Measurements from ENCODE around the gene CHADL. TPM values are rescaled to one million over a fixed set of nuclear protein-coding genes. Genes with fewer than 3 reads are reported as not detected.
"Not testable (repeated sequence)": the region's sequence is repeated elsewhere in the genome, so short reads cannot be mapped to it uniquely, and the experiment has no call there.

CHADL gene, protein sequence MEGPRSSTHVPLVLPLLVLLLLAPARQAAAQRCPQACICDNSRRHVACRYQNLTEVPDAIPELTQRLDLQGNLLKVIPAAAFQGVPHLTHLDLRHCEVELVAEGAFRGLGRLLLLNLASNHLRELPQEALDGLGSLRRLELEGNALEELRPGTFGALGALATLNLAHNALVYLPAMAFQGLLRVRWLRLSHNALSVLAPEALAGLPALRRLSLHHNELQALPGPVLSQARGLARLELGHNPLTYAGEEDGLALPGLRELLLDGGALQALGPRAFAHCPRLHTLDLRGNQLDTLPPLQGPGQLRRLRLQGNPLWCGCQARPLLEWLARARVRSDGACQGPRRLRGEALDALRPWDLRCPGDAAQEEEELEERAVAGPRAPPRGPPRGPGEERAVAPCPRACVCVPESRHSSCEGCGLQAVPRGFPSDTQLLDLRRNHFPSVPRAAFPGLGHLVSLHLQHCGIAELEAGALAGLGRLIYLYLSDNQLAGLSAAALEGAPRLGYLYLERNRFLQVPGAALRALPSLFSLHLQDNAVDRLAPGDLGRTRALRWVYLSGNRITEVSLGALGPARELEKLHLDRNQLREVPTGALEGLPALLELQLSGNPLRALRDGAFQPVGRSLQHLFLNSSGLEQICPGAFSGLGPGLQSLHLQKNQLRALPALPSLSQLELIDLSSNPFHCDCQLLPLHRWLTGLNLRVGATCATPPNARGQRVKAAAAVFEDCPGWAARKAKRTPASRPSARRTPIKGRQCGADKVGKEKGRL
- polyA plus RNA-seq (ENCODE audit: insufficient read length): 2.7 TPM
- long read RNA-seq, donor 1: 0 reads
- long read RNA-seq, donor 2: 0 reads
- long read RNA-seq, donor 3, partial matches to known transcripts: 0 of 1 reads
- long read RNA-seq, donor 3, other reads (novel, unspliced or antisense): 0 of 1 reads
- long read RNA-seq, donor 4: 0 reads
- long read RNA-seq, donor 5: 0 reads
- long read RNA-seq, donor 6: 0 reads
- long read RNA-seq, donor 7: 0 reads
- long read RNA-seq, donor 8: 0 reads

DNA sequence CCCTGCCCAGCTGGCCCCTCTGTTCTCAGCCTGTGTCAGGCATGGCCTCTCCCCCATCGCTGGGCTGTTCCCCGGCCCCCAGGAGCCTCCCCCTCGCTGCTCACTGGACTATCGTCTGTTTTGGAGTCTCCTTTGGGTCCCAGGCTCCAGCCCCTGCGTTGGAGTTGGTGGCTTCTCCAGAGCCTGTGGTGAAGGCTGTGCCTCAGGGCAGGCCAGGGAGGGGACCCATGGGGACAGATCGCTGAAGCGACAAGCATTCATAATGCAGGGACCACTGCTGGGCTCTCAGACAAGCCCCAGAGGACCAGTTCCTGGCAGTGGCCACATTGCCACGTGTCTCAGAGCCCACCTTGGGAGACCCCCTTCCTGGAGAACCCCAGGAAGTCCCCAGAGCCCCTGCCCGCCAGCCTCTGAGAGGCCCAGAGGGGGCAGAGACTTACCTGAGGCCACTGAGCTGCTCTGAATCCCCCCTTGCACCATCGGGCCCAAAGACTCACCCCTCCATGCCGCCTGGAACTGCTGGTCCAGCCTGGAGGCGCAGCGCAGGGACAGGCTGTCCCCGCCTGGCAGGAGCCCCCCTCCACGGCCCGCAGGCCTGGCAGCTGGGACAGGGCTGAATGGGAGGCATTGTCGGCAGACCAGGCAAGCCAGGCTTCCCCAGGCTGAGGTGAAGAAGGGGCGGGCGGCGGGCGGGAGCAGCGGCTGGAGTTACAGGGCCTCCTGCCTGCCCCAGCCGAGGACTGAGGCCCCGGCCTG, at the start of gene CHADL:
Gene CHADL, minus strand, starts transcription at position 555 of the 756 bp plus-strand sequence. Its CDS starts 50 bp downstream, at position 505.
- no peak for DNase-seq

DNA sequence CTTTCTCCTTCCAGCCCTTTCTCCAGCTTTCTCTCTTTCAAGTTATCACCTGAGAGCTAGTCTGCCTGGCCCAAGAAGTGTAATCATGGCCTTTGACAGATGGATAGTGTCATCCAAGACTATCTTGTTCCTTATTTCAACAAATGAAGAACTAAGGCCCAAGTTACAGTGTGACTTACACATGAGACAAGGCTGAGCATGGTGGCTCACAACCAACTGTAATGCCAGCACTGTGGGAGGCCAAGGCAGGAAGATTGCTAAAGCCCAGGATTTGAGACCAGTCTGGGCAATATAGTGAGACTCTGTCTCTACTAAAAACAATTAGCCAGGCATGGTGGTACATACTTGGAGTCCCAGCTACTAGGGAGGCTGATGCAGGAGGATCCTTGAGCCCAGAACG, 48.9 kb upstream of the CHADL start:
- no peak for DNase-seq

DNA sequence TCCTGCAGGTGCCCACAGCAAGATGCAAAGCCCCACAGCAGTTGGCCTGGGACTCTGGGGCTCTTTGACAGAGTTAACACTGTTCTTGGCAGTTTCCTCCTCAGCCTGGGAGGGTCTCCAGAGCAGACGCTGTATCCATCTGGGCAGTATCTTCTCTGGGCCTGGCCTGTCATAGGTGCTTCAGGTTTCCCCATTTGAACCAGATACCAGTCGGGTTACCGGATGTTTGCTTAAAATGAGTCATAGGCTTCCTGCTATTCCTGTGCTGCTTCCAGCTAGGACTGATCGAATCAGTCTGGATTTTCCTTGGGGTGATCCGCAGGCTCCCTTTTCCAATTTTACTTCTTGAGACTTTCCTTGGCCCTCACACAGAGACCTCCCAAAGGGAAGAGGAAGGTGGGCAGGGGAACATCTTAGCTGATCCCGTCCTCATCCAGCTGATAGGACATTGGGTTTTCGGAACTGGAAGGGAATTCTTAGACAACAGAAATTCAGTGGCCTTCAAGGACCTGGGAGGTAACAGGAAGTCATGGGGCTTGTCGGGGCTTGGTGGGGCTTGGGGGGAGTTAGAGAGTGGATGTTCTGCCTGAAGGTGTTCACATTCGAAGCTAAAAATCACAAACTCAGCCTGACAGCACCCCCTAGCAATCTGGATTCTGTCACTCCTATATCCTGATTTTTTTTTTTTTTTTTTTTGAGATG, 47.7 kb upstream of the CHADL start:
- DNase-seq: no peak

DNA sequence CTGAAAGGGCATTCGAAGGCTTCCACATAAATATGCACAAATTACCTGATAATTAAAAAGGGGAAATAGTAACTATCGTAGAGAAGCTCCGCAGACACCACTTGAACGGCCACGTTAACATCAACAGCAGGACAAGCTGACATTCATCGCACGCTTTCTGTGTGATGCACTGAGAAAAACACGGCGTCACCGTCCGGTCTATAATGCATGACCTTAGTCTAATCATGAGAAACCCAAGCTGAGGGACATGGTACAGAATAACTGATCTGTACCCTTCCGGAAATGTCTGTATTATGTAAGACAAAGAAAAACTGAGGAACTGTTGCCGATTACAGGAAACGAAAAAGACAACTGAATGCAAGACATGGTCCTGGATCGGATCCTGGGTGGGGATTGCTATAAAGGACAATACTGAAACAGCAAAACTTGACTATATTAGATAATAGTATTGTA, 45.9 kb upstream of the CHADL start:
- DNase-seq: no peak

DNA sequence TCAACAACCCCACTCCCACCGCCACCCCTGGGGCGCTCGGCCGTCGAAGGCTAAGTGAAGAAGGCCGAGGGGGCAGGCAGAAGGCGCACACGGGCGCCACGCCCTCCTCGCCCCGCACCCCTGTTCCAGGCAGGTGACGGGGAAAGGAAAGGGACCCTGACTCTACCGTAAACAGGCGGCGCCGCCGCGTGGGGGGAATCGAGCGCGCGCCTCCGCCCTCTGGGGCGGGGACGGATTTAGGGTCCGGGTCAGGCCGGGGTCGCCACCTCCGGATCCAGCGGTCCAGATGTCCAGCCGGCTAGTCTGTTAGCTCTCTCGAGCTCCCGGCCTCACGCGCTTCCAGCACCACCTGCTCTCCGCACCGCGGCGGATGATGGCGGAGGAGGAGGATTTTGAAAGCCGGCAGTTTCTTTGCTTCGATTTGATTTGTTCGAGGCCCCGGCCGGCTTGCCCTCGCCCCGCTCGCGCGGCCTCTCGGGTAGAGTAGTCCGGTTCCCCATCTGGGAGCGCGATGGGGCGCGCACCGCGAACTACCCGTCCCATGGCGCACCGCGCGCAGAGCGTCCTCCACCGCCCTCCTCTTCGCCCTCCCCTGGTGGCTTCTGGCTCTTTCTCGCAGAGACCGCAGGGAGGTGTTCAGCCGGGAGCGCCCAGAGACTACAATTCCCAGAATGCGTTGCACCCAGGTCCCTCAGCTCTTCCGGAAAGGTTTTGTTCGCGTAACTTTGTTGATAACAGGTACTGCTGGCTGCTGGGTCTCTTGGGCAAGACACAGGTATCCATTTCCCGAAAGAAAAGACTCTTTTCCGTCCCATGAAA, 45.3 kb upstream of the CHADL start, which contains the start of gene RANGAP1:
Gene RANGAP1, minus strand, starts transcription at position 368 of the 819 bp plus-strand sequence. CDS start 5,143 bp downstream, outside the sequence.
- peak; percentile 98 for DNase-seq

DNA sequence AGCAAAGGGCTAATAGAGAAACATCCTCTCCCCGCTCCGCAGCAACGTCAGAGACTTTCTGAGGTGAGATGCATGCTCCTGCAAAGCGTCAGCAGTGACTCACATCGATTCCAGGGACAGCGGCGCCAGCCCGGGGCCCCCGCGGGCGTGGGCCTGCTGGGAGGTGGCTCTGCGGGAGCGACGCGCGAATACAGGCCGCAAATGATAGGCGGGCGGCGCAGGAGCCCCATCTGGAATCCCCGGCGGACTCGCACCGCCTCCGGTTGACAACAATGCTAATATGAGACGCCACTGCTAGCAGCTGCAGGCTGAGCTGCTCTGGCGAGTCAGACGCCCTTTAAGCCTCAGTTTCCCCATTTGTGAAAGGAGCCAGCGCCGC, 44.7 kb upstream of the CHADL start:
- no peak for DNase-seq

DNA sequence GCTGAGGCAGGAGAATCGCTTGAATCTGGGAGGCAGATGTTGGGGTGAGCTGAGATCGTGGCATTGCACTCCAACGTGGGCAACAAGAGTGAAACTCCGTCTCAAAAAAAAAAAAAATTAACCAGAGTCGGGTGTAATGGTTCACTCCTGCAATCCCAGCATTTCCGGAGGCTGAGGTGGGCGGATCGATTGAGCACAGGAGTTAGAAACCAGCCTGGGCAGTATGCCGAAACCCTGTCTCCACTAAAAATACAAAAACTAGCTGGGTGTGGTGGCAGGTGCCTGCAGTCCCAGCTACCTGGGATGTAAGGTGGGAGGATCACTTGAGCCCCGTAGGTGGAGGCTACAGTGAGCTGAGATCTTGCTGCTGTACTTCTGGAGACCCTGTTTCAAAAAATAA, 43.7 kb upstream of the CHADL start:
- no peak for DNase-seq

DNA sequence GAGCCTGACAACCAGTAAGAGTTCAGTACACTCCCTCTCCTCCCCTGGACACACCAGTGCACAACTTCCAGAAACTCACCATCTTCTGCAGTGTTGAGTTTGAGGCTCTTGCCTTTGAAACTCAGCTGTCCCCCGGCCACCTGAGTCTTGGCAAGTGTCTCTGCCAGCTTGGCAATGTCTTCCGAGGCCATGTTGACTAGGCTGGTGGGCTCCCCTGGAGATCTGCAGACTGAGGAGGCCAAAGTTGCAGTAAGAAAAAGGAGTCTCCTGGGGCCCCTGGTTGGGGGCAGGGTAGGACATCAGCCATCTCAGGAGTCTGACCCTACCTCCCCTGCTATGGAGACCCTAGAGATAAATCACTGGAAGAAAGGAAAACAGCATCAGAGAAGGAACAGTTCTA, 40.1 kb upstream of the CHADL start:
- no peak for DNase-seq

DNA sequence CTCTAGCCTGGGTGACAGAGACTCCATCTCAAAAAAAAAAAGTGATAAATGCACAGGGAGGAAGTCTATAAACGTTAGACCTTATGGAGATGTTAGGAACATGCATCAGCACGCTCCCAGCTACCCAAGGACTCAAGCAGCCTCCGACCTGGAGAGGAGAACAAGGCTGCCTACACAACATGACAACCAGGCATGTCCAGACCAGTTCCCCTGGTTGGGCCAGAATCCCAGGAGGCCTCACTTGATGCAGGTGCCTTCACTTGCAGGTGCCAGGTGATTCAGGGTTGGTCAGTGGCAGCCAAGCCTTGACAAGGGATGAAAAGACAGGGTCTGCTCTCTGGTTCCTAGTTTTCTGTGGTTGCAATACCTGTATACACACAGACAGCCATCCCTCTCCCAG, 39.3 kb upstream of the CHADL start:
- no peak for DNase-seq

DNA sequence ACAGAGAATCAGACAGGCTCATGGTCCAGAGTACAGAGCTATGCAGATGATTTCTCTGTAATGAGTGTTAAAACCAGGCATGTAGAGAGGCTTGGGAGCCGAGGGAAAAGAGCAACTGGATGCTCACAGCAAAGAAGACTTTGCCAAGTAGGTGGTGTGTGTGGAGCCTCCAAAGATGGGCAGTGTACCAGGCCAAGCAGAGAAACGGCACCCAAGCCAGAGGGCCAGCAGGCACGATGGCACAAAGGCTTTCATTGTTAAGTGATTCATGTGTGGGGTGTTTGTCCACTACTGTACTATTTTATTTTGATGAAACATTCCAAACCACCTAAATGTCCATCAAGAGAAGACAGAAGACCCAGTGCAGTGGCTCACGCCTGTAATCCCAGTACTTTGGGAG, 34.1 kb upstream of the CHADL start:
- DNase-seq: no peak

DNA sequence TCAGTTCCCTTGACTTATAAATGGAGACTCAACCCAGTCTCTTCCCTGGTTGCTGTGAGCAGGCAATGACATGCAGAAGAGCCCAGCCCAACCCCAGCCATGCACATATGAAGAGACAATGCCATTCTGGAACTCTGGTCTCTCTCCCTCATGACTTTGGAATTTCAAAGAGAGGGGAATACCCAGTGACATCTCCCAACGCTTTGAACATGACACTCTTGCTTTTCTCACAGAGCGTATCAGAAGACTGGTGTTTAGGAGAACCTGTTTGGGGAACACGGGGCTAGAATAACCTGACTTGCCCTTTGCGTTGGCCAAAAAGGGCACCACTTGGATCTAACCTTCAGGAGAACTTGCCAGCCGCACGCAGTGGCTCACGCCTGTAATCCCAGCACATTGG, 32.4 kb upstream of the CHADL start:
- DNase-seq: no peak

DNA sequence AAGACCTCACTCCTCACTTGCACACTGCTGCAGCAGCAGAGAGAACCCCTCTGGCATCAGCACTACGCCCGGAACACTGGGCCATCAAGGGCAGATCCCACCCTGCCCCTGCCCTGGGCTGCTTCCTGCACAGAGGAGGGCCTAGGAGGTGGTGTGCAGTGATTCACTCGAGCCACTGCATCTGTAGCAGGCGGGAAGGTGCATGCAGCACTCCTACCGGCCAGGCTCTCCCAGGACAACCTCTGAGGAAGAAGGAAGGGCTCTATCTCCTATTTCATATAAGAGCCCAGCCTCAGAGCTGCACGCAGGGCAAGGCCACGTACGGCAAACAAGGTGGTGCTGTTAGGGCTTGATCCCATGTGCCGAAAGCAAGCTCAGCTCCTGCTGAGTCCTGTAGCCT, 31.1 kb upstream of the CHADL start:
- no peak for DNase-seq

DNA sequence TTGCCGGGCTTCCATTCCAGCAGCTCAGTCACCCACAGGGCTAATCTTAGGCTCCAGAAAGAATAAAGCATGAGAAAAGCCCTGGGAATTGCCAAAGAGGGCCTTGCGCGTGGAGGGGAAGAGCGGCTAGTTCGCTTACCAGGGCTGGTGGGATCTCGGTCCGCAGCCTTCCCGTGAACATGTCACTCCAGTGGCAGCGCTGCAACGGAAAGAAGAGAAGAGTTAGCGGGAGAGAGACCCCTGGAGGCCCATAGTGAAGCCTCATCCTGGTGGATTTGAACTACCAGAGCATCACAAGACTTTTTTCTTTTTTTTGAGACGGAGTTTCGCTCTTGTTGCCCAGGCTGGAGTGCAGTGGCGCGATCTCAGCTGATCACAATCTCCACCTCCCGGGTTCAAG, 27.2 kb upstream of the CHADL start:
- no peak for DNase-seq

DNA sequence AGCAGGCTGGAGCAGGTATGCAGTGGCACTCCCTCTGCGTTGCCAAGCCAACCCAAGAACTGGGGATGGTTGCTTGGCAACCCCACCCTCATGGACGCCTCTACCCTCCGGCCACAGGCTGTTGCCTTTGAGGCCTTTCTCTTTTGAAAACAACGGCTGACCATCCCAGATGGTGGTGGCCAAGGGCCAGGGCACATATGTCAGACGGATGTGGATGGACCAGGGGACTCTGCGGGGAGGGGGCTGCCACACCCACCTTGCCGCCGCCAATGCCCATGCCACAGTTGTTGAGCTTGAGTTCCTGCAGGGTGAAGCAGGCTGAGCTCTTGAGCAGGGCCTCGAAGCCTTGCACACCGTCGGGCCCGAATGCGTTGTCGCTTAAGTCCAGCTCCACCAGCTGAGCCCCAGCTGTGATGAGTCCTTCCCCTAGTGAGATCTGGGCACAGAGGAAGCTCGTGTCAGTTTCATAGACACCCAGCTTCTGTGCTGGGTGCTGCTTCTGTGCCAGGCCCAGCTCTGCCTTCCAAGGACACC, 23.7 kb upstream of the CHADL start:
- no peak for DNase-seq

DNA sequence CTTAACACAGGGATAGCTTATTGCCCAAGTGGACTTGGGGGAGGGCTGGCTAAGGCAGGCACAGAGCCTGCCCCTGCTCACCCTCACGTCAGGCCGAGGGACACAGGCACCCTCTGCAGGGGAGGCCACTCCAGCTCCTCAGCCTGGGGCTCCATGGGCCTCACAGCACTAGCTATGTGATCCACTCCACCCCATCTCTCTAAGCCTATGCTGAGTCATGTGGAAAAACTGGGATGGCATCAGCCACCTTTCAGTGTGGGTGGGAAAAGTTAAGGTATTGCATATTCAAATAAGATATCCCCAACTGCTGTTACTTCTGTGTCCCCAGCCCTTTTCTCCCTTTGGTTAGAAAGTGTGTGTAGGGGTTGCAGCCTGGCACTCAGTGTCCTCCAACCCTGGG, 23.0 kb upstream of the CHADL start:
- no peak for DNase-seq

DNA sequence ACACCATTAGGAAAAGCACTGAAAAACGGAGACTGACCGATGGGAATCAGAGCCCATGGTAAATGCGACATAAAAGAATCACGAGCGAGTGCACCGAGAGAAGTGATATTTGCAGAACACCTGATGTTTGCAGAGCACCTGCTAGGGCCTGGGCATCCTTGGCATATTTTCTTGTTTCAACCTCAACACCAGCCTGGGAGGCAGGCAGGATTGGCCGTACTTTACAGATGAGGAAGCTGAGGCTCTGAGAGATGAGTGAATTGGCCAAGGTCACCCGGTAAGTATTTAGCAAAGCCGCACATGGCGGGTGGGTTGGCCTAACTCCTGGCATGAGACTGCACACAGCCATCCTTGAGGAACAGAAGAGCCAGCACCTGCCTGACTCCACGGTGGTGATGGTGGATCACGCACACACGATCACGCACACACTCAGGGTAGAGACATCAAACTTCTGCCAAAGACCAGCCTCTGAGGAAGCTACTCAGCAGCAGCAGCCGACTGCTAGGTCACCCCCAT, 21.6 kb upstream of the CHADL start:
- DNase-seq: no peak

DNA sequence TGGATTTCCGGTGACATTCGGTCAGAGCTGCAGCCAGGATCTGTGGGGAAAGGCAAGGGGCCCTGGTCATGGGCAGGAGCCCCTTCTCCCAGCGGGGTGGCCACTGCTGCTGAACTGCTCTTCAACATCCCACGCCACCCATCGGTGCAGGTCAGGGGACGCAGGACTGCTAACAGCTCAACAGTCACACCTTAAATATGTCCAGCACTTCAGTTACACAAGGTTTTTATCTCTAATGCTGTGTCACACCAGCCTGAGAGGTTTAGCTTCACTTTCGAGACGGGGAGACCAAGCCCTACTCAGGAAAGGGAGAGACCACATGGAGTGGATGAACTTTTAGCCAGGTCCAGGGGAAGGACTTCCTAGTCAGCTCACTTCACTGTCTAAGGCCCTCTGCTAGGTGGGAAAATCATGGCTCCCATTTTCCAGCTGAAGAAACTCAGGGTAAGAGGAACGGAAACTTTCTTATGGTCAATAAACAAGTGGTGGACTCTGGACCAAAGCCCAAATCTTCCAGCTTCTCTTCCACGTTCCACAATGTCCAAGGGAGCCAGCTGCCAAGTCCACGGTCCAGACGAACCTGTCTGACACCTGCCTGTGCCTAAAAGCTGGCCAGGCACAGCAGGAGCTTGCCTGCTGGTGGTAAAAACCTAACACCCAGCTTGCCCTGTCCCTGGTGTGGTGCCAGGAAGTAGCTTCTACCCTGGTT, 21.0 kb upstream of the CHADL start:
- no peak for DNase-seq

DNA sequence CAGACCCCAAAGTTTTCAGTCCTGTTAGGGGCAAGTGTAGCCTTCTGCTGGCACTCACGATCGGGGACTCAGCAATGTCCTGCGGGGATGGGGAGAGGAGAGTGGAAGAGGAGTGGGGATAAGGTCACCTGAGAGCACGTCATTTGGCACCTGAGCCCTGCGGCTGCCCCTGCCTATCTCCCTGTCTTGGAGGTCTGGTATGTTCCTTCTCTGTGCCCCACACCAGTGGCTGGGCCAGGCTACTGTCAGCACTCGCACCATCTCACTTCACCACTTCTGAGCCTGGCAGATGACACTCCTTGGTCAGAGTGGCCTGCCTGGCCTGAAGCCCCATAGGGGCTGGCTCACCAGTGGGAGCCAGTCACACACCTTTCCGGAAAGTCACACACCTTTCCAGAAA, 20.1 kb upstream of the CHADL start:
- DNase-seq: no peak

DNA sequence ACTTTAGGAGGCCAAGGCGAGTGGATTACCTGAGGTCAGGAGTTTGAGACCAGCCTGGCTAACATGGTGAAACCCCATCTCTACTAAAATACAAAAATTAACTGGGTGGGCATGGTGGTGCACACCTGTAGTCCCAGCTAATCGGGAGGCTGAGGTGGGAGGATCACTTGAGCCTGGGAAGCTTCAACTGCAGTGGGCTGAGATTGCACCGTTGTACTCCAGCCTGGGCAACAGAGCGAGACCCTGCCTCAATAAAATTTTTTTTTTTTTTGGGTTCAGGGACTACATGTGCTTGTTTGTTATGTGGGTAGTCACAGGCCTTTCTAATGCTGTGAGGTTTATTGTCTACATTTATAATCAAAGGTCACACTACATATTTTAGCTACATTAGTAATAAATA, 19.0 kb upstream of the CHADL start:
- not testable (repeated sequence) for DNase-seq
